Nasal cavity respiratory epithelium epithelial cell of viscerocranial mucosa (primary cell): Measurements from ENCODE around the gene PHF21B. TPM values are rescaled to one million over a fixed set of nuclear protein-coding genes. Genes with fewer than 3 reads are reported as not detected.

Source experiments
- total RNA-seq: library from RNA; depleted of rRNA; stranded (reverse); fragments of >200 nt; gene quantifications from 2 replicates; pipeline ENCODE4 v1.2.3, GENCODE V29; 2014

PHF21B gene
- total RNA-seq: 0.07 TPM in 1 of 2 replicates, not detected in the other

DNA sequence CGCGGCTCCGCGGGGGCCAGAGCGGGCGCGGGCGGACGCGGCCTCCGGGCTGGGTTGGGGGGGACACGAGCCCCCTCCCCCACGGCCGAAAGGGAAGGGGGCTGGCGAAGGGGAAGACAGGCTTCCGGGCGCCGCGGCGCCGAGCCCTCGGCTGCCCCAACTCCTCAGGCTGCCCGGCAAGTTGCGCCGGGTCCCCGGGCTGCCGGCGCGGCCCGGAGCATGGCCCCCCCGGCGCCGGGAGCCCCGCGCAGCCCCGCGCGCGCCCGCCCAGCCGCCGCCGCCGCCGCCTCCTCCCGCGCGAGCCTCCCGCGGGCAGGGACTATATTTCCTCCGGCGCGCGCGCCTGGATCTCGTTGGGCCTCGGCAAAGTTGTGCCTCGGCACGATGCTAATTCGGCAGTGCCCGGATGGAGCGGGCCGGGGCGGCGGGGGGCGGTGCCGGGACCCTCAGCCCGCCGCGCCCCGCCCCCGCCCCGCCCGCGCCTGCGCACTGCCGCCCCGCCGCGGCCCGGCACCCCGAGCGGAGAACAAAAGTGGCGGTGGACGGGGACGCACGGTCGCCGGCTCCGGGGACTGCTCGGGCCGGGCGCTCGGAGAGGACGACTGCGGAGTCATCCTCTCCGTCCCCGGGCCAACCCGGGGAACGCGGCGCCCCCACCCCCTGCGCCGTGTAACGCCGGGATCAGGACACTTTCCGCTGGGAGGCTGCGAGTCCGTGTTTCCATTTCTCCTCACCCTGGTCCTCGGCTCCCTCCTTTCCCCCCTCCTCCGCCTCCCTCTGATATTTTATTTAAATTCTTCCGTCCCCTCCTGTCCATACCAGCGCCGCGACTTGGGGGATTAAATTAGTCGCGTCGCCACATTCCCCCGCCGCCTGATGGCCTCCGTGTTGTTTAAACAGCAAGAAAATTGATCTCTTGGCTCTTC is at the start of gene PHF21B:
Gene PHF21B, minus strand, starts transcription at position 400 of the 926 bp plus-strand sequence. CDS start 456 bp downstream, outside the sequence.

Other genes starting within 250 kb of the PHF21B start
- gene NUP50, start 153.9 kb upstream of the PHF21B start, total RNA-seq: 62.3 and 64.6 TPM in 2 replicates
- 49.9 and 171 TPM in 2 replicates for gene KIAA0930, start 230.9 kb upstream of the PHF21B start, total RNA-seq